ENCODE measurements around the gene ABCC4.

DNA sequence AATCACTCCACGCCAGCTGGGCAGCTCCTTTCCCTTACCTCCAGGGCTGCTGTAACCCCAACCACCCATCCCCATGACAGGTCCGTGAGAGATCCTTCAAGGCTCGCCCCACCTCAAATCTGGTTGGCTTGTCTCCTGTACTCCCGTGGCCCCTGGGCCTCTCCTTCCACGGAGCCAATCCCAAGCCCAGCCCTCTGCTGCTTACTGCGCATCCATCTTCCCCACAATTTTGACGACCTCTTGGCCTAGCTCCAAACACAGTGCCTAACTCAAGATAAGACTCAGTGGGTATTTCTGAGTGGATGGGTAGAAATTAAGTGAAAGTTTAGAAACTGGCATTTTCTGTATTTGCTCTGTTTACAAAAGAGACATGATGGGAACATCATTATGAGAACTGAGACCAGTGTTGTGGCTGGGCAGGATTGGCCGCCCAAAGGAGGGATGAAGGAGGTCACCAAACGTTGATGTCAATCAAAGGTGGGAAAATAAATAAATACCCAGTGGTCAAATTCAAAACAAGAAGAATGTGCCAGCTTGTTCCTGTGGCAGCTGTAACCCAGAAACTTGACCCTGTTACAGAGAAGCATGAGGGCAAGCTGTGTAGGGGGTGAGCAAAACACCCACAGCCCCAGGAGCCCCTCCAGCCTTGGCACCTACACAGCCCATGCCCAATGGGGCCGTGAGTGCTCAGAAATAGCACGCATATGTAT is 162.2 kb downstream of the ABCC4 start:
- TF ChIP-seq MYNN (CRISPR knock-in tag; IDR thresholded peaks at IDR 0.05; ENCODE audit: low read depth) (no peak), ZFP62 (CRISPR knock-in tag; IDR thresholded peaks at IDR 0.05) (no peak), TCF12 (IDR thresholded peaks at IDR 0.05) (no peak), TCF12 (CRISPR knock-in tag; IDR thresholded peaks at IDR 0.05) (no peak), GTF2F1 (IDR thresholded peaks at IDR 0.05; ENCODE audit: low read length) (no peak), ZBTB21 (CRISPR knock-in tag; IDR thresholded peaks at IDR 0.05) (no peak), CEBPB (IDR thresholded peaks at IDR 0.05; ENCODE audit: borderline replicate concordance, low read depth, low read length) (no peak), HES4 (CRISPR knock-in tag; IDR thresholded peaks at IDR 0.05; ENCODE audit: borderline replicate concordance) (no peak), ZBTB1 (CRISPR knock-in tag; IDR thresholded peaks at IDR 0.05; ENCODE audit: borderline replicate concordance) (no peak), ONECUT2 (CRISPR knock-in tag; IDR thresholded peaks at IDR 0.05) (no peak), THRA (CRISPR knock-in tag; IDR thresholded peaks at IDR 0.05; ENCODE audit: borderline replicate concordance) (no peak), ZNF530 (CRISPR knock-in tag; IDR thresholded peaks at IDR 0.05; ENCODE audit: low read depth) (no peak)
- TF ChIP-seq, protein P1, sequence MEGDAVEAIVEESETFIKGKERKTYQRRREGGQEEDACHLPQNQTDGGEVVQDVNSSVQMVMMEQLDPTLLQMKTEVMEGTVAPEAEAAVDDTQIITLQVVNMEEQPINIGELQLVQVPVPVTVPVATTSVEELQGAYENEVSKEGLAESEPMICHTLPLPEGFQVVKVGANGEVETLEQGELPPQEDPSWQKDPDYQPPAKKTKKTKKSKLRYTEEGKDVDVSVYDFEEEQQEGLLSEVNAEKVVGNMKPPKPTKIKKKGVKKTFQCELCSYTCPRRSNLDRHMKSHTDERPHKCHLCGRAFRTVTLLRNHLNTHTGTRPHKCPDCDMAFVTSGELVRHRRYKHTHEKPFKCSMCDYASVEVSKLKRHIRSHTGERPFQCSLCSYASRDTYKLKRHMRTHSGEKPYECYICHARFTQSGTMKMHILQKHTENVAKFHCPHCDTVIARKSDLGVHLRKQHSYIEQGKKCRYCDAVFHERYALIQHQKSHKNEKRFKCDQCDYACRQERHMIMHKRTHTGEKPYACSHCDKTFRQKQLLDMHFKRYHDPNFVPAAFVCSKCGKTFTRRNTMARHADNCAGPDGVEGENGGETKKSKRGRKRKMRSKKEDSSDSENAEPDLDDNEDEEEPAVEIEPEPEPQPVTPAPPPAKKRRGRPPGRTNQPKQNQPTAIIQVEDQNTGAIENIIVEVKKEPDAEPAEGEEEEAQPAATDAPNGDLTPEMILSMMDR (CRISPR knock-in tag; IDR thresholded peaks at IDR 0.05), result no peak

All from HepG2 (cell line).